ENCODE results near the gene KBTBD3.

The KBTBD3 gene, protein sequence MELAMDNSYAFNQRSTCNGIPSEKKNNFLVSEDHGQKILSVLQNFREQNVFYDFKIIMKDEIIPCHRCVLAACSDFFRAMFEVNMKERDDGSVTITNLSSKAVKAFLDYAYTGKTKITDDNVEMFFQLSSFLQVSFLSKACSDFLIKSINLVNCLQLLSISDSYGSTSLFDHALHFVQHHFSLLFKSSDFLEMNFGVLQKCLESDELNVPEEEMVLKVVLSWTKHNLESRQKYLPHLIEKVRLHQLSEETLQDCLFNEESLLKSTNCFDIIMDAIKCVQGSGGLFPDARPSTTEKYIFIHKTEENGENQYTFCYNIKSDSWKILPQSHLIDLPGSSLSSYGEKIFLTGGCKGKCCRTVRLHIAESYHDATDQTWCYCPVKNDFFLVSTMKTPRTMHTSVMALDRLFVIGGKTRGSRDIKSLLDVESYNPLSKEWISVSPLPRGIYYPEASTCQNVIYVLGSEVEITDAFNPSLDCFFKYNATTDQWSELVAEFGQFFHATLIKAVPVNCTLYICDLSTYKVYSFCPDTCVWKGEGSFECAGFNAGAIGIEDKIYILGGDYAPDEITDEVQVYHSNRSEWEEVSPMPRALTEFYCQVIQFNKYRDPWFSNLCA

DNA sequence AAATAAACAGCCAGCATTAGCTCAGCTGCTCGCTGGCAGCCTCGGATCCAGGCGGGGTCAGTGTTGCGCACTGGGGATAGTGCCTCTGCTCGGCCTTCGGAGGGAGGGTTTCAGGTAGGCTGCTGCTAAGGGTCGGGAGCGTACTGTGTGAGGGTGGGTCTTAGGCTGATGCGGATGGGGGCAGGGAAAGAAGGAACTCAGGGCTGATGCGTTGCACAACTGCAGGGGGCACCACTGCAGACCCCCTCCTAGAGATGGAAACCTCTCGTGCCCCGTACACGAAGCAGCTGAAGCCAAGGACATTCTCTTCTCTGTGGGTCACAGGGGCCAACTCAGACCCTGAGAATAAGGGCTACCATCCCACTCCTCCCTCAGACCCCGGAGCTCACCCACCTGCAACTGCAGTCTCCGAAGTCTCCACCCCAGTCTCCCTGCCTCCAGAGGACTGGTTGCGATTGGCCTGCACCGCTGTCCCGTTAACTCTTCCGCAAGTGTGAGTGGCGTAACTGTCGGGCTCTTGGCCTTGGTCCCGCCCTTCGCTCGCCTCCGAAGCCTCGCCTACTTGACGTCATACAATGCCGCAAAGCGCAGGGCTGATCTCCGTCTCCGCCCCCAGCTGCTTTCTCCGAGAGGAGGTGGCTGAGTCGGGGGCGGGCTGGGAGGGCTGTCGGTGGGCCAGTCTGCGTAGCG is at the start of gene KBTBD3:
TSS of gene KBTBD3 (minus strand) at position 429 of the 690 bp plus-strand sequence. CDS start 18,250 bp downstream, outside the sequence.
- ATAC-seq (ENCODE audit: low read depth) = peak; percentile 85
- H3K27ac Mint-ChIP-seq = peak within 1 kb of the TSS; percentile 97
- peaks cover 35% of the 10 kb centered on the region for H3K4me1 Mint-ChIP-seq
- peaks cover 10% of the 10 kb centered on the region for H3K36me3 Mint-ChIP-seq
- H3K9me3 Mint-ChIP-seq = no peaks in the 10 kb centered on the region
- DNase-seq (ENCODE audit: low spot score in 2 of 2) = peak; percentile 93 to 98
- peak within 1 kb of the TSS; percentile 91 for H3K4me3 Mint-ChIP-seq
- no peaks in the 10 kb centered on the region for H3K27me3 Mint-ChIP-seq

DNA sequence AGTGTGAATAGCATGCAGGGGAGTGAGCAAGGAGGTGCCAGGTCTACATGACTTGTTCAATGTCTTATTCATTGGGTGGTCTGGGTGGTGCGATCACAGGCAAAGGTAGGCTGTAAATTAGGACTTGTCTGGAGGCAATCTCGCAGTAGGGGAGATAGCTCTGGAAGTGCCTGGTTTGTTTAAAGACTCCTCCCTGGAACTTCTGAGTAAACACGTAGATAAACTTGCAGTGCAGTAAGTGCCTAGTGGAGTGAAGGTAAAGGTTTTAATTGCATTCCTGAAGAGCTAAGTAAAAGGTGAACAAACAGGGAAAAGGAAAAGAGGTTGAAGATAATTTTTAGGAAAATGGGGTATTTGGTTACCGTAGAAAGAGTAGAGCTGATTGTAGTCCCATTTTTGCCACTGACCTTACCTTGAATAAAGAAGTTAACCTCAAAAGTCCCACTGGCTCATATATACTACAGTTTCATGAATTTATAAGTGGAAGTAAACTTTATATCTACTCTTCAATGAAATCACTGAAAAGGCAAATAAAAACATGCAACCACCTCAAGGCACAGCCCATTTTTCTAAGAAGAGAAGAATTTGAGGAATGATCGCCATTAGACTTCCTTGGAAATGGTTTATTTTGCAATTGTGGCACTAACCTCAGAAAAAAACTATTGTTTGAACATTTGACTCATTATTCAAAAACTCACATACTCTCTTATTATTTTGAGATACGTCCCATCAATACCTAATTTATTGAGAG is 44.6 kb upstream of the KBTBD3 start:
- DNase-seq (ENCODE audit: low spot score in 2 of 2) (no peak), ATAC-seq (ENCODE audit: low read depth) (no peak)
- H3K9me3 Mint-ChIP-seq = no peaks in the 10 kb centered on the region
- no peak overlapping the region for H3K27ac Mint-ChIP-seq
- no peaks in the 10 kb centered on the region for H3K36me3 Mint-ChIP-seq
- no peak overlapping the region for H3K4me3 Mint-ChIP-seq
- peaks cover 7% of the 10 kb centered on the region for H3K27me3 Mint-ChIP-seq
- no peaks in the 10 kb centered on the region for H3K4me1 Mint-ChIP-seq

DNA sequence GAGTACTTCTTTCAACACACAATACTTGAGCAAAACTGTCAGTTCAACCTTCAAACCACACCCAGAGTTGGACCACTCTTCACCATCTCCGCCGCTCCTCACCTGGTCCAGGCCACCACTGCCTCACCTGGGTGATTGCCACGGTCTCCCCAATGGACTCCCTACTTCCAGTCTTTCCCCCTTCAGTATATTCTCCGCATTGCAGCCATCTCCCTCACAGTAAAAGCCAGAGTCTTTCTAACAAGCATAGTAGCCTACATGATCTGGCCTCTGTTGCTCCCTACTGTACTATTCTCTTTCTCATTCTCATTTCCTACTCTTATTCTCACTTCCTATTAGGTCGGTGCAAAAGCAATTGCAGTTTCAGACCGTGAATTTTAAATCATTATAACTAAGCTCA is 28.8 kb upstream of the KBTBD3 start:
- Mint-ChIP-seq H3K9me3 (no peaks in the 10 kb centered on the region), H3K36me3 (no peaks in the 10 kb centered on the region), H3K4me1 (no peaks in the 10 kb centered on the region), H3K27ac (no peak overlapping the region), H3K4me3 (no peak overlapping the region), H3K27me3 (peaks cover 4% of the 10 kb centered on the region)
- DNase-seq (ENCODE audit: low spot score in 2 of 2) (no peak), ATAC-seq (ENCODE audit: low read depth) (no peak)

DNA sequence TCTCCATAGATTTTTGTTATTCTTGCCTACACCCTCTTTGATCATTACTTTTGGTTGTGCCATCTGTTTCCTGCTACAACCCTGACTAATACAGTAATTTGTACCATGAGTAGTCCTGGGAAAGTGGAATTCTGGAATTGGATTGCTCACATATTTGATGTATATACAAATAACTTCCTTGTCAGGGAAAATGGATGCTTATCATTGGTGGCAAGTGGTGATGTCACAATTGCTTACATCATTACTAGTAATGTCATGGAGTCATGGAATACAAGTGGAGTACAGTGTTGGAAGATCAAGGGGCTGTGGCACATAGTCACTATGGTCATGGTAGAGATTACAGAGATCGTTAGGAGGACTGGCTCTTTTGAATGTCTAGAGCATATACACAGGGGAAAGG is 24.7 kb upstream of the KBTBD3 start:
- H3K4me1 Mint-ChIP-seq = no peaks in the 10 kb centered on the region
- no peak for ATAC-seq (ENCODE audit: low read depth)
- peaks cover 8% of the 10 kb centered on the region for H3K36me3 Mint-ChIP-seq
- H3K9me3 Mint-ChIP-seq = no peaks in the 10 kb centered on the region
- H3K27me3 Mint-ChIP-seq = no peaks in the 10 kb centered on the region
- H3K27ac Mint-ChIP-seq = no peak overlapping the region
- no peak for DNase-seq (ENCODE audit: low spot score in 2 of 2)
- no peak overlapping the region for H3K4me3 Mint-ChIP-seq

DNA sequence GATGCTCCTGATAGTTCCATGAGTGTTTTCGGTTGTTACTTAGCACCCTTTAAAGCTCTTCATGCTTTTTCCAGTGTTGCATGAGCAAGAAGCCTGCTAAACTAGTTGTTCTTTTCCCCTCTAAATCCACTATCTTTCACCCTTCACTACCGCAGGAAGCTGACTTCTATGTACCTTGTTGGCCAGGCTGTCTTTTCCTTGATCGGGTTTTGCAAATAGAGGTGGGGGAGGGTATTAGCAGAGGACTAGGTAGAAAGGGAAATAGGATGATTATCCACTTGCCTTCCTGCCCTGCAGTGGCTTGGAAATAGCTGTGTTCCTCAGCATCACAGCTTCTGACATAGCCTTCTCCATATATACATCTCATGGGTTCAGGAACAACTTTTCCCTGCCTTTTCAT is 24.2 kb upstream of the KBTBD3 start:
- no peaks in the 10 kb centered on the region for H3K27me3 Mint-ChIP-seq
- no peaks in the 10 kb centered on the region for H3K9me3 Mint-ChIP-seq
- DNase-seq (ENCODE audit: low spot score in 2 of 2) = no peak
- H3K4me3 Mint-ChIP-seq = no peak overlapping the region
- H3K27ac Mint-ChIP-seq = no peak overlapping the region
- ATAC-seq (ENCODE audit: low read depth) = no peak
- H3K4me1 Mint-ChIP-seq = no peaks in the 10 kb centered on the region
- H3K36me3 Mint-ChIP-seq = peaks cover 8% of the 10 kb centered on the region

DNA sequence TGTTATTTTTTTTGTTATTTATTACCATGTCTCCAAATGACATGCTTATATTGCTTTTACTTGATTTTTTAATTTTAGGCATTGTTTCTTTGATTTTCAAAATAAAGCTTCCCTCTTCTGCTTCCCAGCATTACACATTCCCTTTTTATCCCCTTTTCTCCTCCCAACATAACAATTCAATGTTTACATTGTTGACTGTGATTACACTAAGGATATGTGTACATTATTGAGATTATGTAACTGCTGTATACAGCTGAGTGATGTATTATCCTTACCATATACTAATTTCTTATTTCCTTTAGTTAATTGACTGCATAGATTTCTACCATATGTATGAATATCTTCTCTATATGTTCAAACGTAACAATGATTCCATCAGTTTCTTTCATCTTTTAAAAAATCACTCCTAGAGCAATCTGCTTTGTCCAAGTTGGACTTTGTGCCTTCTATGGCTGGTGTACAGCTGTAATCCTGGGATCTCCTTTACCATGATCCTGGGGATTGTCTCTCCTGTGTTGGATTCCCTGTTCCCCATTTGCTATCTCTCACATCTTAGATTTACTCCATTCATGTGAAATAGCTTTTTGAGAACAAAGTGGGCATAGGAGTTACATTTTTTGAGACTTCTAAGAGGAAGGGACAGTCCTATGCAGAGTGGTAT is 21.9 kb upstream of the KBTBD3 start:
- peaks cover 18% of the 10 kb centered on the region for H3K36me3 Mint-ChIP-seq
- H3K9me3 Mint-ChIP-seq = no peaks in the 10 kb centered on the region
- DNase-seq (ENCODE audit: low spot score in 2 of 2) (no peak), ATAC-seq (ENCODE audit: low read depth) (no peak)
- H3K4me3 Mint-ChIP-seq = no peak overlapping the region
- H3K27ac Mint-ChIP-seq = peak overlapping the region; percentile 7
- no peaks in the 10 kb centered on the region for H3K4me1 Mint-ChIP-seq
- no peaks in the 10 kb centered on the region for H3K27me3 Mint-ChIP-seq

DNA sequence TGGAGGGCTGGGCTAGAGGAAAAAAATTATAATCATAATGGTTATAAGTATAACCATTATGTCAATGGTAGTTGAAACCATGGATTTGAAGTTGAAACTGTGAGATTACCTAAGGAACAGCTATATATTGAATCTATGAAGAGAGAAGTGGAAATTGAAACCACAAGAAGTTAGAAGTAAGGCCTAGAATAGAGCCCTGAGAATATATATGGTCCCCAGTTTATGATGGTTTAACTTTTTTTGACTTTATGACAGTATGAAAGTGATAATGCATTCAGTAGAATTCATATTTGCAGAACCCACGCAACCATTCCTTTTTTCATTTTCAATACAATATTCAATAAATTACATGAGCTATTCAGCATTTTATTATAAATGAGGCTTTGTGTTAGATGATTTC is 15.3 kb upstream of the KBTBD3 start:
- no peak overlapping the region for H3K27ac Mint-ChIP-seq
- H3K9me3 Mint-ChIP-seq = no peaks in the 10 kb centered on the region
- H3K36me3 Mint-ChIP-seq = peaks cover 29% of the 10 kb centered on the region
- H3K4me3 Mint-ChIP-seq = no peak overlapping the region
- peaks cover 9% of the 10 kb centered on the region for H3K4me1 Mint-ChIP-seq
- DNase-seq (ENCODE audit: low spot score in 2 of 2) = no peak
- H3K27me3 Mint-ChIP-seq = no peaks in the 10 kb centered on the region
- ATAC-seq (ENCODE audit: low read depth) = no peak

DNA sequence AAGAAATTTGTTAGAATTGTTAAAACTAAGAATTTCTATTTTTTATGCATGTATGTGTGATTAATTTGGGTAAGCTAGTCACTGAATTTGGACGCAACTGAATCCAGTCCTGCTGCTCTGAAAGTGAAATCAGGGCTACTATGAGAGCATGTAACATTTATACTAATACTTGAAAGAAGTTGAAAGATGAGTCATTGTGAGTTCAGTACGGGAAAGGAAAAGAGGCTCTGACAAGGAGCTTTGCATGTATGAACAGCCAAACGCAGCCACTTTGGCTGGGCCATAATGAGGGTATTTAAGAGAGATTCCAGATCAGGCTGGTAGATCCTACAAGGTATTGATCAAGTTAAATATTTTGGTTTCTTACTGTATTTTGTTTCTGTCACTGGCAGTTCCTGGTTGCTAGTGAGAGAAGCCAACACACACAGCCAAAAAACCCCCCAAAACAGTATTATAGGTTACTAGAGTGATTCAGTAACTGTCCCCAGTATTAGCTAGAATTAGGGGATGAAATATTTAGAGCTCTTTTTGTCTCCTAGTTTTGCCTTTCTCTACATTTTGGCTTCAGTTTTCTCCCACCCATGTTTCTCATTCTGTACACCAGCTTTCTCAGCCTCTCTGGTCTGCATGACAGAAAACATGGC is 14.5 kb upstream of the KBTBD3 start:
- DNase-seq (ENCODE audit: low spot score in 2 of 2) (no peak), ATAC-seq (ENCODE audit: low read depth) (no peak)
- Mint-ChIP-seq H3K9me3 (no peaks in the 10 kb centered on the region), H3K36me3 (peaks cover 32% of the 10 kb centered on the region), H3K4me3 (no peak overlapping the region), H3K4me1 (peaks cover 13% of the 10 kb centered on the region), H3K27ac (no peak overlapping the region), H3K27me3 (no peaks in the 10 kb centered on the region)

DNA sequence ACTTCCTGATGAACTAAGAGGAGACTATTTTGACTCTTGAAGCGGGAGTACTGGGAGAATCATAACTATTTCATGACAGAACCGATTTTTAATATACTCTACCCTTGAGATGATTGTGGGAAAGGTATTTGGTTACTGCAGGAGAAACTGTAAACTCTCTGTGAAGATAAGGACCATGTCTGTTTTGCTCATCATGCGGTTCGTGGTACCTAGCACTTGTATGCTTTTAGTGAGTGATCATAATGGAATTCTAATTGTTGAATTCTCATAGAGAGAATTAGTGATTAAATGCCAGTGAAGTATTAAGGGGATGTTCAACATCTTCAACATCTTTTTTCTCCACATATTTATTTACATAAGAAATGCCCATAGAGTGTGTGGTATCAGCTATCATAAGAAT is 11.7 kb upstream of the KBTBD3 start:
- no peaks in the 10 kb centered on the region for H3K9me3 Mint-ChIP-seq
- ATAC-seq (ENCODE audit: low read depth) (no peak), DNase-seq (ENCODE audit: low spot score in 2 of 2) (no peak)
- H3K36me3 Mint-ChIP-seq = peaks cover 27% of the 10 kb centered on the region
- peaks cover 21% of the 10 kb centered on the region for H3K4me1 Mint-ChIP-seq
- H3K27ac Mint-ChIP-seq = no peak overlapping the region
- no peak overlapping the region for H3K4me3 Mint-ChIP-seq
- no peaks in the 10 kb centered on the region for H3K27me3 Mint-ChIP-seq

DNA sequence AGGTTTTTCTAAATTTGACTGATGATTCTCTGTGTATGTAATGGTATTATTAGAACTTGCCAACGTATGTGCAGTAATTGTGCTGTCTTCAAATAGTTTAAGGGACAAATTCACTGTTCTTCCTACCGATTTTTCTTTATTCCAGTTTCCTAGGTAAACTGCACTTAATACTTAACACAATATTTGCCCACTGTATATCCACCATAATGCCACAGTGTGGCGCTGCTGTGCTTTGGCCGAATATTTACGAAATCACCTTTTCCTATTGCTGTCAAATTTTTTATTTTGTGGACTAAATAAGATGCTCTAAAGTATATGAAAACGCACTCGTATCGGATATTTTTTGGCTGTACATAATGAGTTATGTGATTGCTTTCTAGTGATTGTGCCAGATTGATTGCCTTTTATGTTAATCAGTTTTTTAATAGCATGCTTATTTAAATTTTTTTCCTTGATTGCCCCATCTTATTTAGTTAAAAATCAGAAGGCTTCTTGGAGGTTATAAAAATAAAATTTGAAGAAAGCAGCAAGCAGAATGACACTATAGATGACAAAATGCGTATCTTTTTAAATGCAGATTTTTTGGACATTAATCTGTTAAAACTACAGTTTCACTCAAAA is 10.8 kb upstream of the KBTBD3 start:
- H3K27me3 Mint-ChIP-seq = no peaks in the 10 kb centered on the region
- H3K4me1 Mint-ChIP-seq = peaks cover 22% of the 10 kb centered on the region
- no peak overlapping the region for H3K27ac Mint-ChIP-seq
- DNase-seq (ENCODE audit: low spot score in 2 of 2) = peak; percentile 13
- H3K9me3 Mint-ChIP-seq = no peaks in the 10 kb centered on the region
- H3K36me3 Mint-ChIP-seq = peaks cover 28% of the 10 kb centered on the region
- no peak overlapping the region for H3K4me3 Mint-ChIP-seq
- peak; percentile 42 for ATAC-seq (ENCODE audit: low read depth)

DNA sequence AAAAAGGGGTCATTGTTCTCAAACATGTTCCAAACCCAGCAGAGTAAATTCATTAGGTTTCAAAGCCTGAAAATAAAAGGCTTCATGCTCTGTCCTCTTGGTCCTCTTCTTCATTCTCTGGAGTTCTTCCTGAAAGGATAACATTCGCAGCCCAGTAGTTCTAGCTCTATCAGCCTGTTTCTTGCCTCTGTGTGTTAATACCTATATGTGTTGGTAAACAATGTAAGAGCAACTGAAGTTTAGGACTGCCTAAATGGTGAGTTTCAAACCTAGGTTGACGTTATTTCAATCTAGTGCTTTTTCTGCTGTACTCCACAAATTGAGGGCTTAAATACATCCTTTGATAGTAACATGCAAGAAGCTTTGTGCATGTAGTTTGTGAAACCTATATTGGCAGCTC is 9.7 kb upstream of the KBTBD3 start:
- ATAC-seq (ENCODE audit: low read depth) (no peak), DNase-seq (ENCODE audit: low spot score in 2 of 2) (no peak)
- Mint-ChIP-seq H3K4me3 (no peak overlapping the region), H3K27me3 (no peaks in the 10 kb centered on the region), H3K36me3 (peaks cover 22% of the 10 kb centered on the region), H3K27ac (peak overlapping the region; percentile 70), H3K9me3 (no peaks in the 10 kb centered on the region), H3K4me1 (peaks cover 24% of the 10 kb centered on the region)

DNA sequence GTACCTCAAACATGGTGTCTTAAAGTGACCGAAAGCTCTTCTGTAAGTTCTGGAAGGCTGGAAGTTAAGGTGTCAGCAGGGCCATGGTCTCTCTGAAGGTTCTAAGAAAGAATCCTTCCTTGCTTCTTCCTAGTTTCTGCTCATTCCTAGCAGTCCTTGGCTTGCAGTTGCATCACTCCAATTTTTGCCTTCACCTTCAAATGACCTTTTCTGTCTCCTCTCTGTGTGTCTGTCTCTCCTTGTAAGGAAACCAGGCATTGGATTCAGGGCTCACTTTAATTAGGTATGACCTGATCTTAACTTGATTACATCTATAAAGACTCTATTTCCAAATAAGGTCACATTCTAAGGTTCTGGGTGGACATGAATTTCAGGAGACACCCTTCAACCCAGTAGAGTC is 9.0 kb upstream of the KBTBD3 start:
- no peaks in the 10 kb centered on the region for H3K9me3 Mint-ChIP-seq
- peaks cover 22% of the 10 kb centered on the region for H3K36me3 Mint-ChIP-seq
- DNase-seq (ENCODE audit: low spot score in 2 of 2) (no peak), ATAC-seq (ENCODE audit: low read depth) (no peak)
- H3K4me3 Mint-ChIP-seq = no peak overlapping the region
- peak overlapping the region; percentile 70 for H3K27ac Mint-ChIP-seq
- no peaks in the 10 kb centered on the region for H3K27me3 Mint-ChIP-seq
- H3K4me1 Mint-ChIP-seq = peaks cover 23% of the 10 kb centered on the region

DNA sequence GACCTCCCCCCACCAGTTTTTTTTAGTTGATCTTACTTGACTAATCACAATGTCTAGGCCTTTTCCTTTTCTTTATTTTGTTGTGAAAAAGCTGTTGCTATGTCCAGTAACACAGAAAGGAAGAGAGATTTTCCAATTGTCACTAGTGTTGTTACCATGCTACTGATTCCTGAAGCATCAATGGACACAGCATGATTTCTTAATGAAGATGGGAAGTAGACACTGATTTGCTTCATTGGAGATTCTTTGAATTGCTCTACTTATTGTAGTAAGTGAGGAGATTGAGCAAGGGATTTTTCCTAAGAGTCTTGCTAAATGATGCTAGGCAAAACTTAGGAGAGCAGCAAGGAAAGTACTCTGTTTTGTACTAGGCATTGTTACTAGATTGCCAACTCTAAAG is 4.9 kb upstream of the KBTBD3 start:
- no peak overlapping the region for H3K4me3 Mint-ChIP-seq
- no peak for DNase-seq (ENCODE audit: low spot score in 2 of 2)
- H3K27me3 Mint-ChIP-seq = no peaks in the 10 kb centered on the region
- no peak overlapping the region for H3K27ac Mint-ChIP-seq
- ATAC-seq (ENCODE audit: low read depth) = no peak
- peaks cover 27% of the 10 kb centered on the region for H3K4me1 Mint-ChIP-seq
- H3K9me3 Mint-ChIP-seq = no peaks in the 10 kb centered on the region
- peaks cover 15% of the 10 kb centered on the region for H3K36me3 Mint-ChIP-seq

All from memory B cell (primary cell).